ENCODE data around the gene ARID3A. TPM values are rescaled to one million over a fixed set of nuclear protein-coding genes. Genes with fewer than 3 reads are reported as not detected.
A peak's percentile ranks its signal among the peaks of the same experiment; 100 is the strongest.

Gene ARID3A
- total and polyA plus RNA-seq, 2 donors = 4.4 to 8.8 TPM

- peaks cover 3 to 24% of the 10 kb centered on the region in 2 donors for H3K4me1 ChIP-seq (ENCODE audit: control insufficient read depth in 2 of 2, insufficient read depth in 2 of 2, low read length in 2 of 2)
- peak in 3 of 9 donors; percentile 43 to 65 (median 52) for DNase-seq (ENCODE audit: low read depth in 6 of 9, low spot score in 9 of 9)
These were observed 935 bp downstream of the ARID3A start for GRCh38 chr19:926589-927350.

GRCh38 chr19:927351-927779 is 1.5 kb downstream of the ARID3A start:
- no peaks in the 10 kb centered on the region for H3K9me3 ChIP-seq (ENCODE audit: control insufficient read depth in 2 of 2, insufficient read depth in 1 of 2, low read length in 1 of 2)
- no peak overlapping the region for H3K27ac ChIP-seq (ENCODE audit: low read depth in 1 of 2, low read length in 1 of 2)
- WGBS = 35% methylated on average over 15 of the region's 15 CpGs
- peaks cover 0 to 19% of the 10 kb centered on the region in 2 donors for H3K27me3 ChIP-seq (ENCODE audit: control insufficient read depth in 2 of 2, insufficient read depth in 1 of 2, low read length in 1 of 2)
- H3K36me3 ChIP-seq (ENCODE audit: control insufficient read depth in 2 of 2, insufficient read depth in 2 of 2, low read length in 1 of 2) = peaks cover 7 to 24% of the 10 kb centered on the region in 2 donors
- H3K4me1 ChIP-seq (ENCODE audit: control insufficient read depth in 2 of 2, insufficient read depth in 2 of 2, low read length in 2 of 2) = peaks cover 7 to 29% of the 10 kb centered on the region in 2 donors
- peak overlapping the region; percentile 91 to 95 for H3K4me3 ChIP-seq (ENCODE audit: low read length in 2 of 2)
- DNase-seq (ENCODE audit: low read depth in 6 of 9, low spot score in 9 of 9) = no peak

More at GRCh38 chr19:926589-927350, 935 bp downstream of the ARID3A start:
- H3K27me3 ChIP-seq (ENCODE audit: control insufficient read depth in 2 of 2, insufficient read depth in 1 of 2, low read length in 1 of 2) = peaks cover 0 to 19% of the 10 kb centered on the region in 2 donors
- WGBS = 2% methylated on average over 52 of the region's 52 CpGs
- peak overlapping the region; percentile 5 to 53 for H3K27ac ChIP-seq (ENCODE audit: low read depth in 1 of 2, low read length in 1 of 2)
- H3K4me3 ChIP-seq (ENCODE audit: low read length in 2 of 2) = peak overlapping the region; percentile 91 to 95
- peaks cover 6 to 18% of the 10 kb centered on the region in 2 donors for H3K36me3 ChIP-seq (ENCODE audit: control insufficient read depth in 2 of 2, insufficient read depth in 2 of 2, low read length in 1 of 2)
- no peaks in the 10 kb centered on the region for H3K9me3 ChIP-seq (ENCODE audit: control insufficient read depth in 2 of 2, insufficient read depth in 1 of 2, low read length in 1 of 2)

GRCh38 chr19:927780-928401 is 2.1 kb downstream of the ARID3A start:
- no peak overlapping the region for H3K27ac ChIP-seq (ENCODE audit: low read depth in 1 of 2, low read length in 1 of 2)
- WGBS = 96% methylated on average over 12 of the region's 12 CpGs
- peaks cover 13 to 34% of the 10 kb centered on the region in 2 donors for H3K4me1 ChIP-seq (ENCODE audit: control insufficient read depth in 2 of 2, insufficient read depth in 2 of 2, low read length in 2 of 2)
- no peaks in the 10 kb centered on the region for H3K9me3 ChIP-seq (ENCODE audit: control insufficient read depth in 2 of 2, insufficient read depth in 1 of 2, low read length in 1 of 2)
- peaks cover 7 to 24% of the 10 kb centered on the region in 2 donors for H3K36me3 ChIP-seq (ENCODE audit: control insufficient read depth in 2 of 2, insufficient read depth in 2 of 2, low read length in 1 of 2)
- peaks cover 0 to 16% of the 10 kb centered on the region in 2 donors for H3K27me3 ChIP-seq (ENCODE audit: control insufficient read depth in 2 of 2, insufficient read depth in 1 of 2, low read length in 1 of 2)
- H3K4me3 ChIP-seq (ENCODE audit: low read length in 2 of 2) = no peak overlapping the region
- no peak for DNase-seq (ENCODE audit: low read depth in 6 of 9, low spot score in 9 of 9)

- no peak for DNase-seq (ENCODE audit: low read depth in 6 of 9, low spot score in 9 of 9)
- Histone ChIP-seq H3K36me3 (ENCODE audit: control insufficient read depth in 2 of 2, insufficient read depth in 2 of 2, low read length in 1 of 2) (peaks cover 7 to 24% of the 10 kb centered on the region in 2 donors), H3K4me3 (ENCODE audit: low read length in 2 of 2) (no peak overlapping the region), H3K9me3 (ENCODE audit: control insufficient read depth in 2 of 2, insufficient read depth in 1 of 2, low read length in 1 of 2) (no peaks in the 10 kb centered on the region), H3K27ac (ENCODE audit: low read depth in 1 of 2, low read length in 1 of 2) (no peak overlapping the region), H3K4me1 (ENCODE audit: control insufficient read depth in 2 of 2, insufficient read depth in 2 of 2, low read length in 2 of 2) (peaks cover 18 to 42% of the 10 kb centered on the region in 2 donors), H3K27me3 (ENCODE audit: control insufficient read depth in 2 of 2, insufficient read depth in 1 of 2, low read length in 1 of 2) (peaks cover 0 to 11% of the 10 kb centered on the region in 2 donors)
- WGBS = 97% methylated on average over 18 of the region's 18 CpGs
These were observed 2.8 kb downstream of the ARID3A start for GRCh38 chr19:928471-929202.

GRCh38 chr19:929203-929890 is 3.5 kb downstream of the ARID3A start:
- H3K27ac ChIP-seq (ENCODE audit: low read depth in 1 of 2, low read length in 1 of 2) = no peak overlapping the region
- peaks cover 18 to 42% of the 10 kb centered on the region in 2 donors for H3K4me1 ChIP-seq (ENCODE audit: control insufficient read depth in 2 of 2, insufficient read depth in 2 of 2, low read length in 2 of 2)
- no peak for DNase-seq (ENCODE audit: low read depth in 6 of 9, low spot score in 9 of 9)
- 97% methylated on average over 51 of the region's 51 CpGs for WGBS
- H3K27me3 ChIP-seq (ENCODE audit: control insufficient read depth in 2 of 2, insufficient read depth in 1 of 2, low read length in 1 of 2) = peaks cover 0 to 6% of the 10 kb centered on the region in 2 donors
- peaks cover 7 to 24% of the 10 kb centered on the region in 2 donors for H3K36me3 ChIP-seq (ENCODE audit: control insufficient read depth in 2 of 2, insufficient read depth in 2 of 2, low read length in 1 of 2)
- no peaks in the 10 kb centered on the region for H3K9me3 ChIP-seq (ENCODE audit: control insufficient read depth in 2 of 2, insufficient read depth in 1 of 2, low read length in 1 of 2)
- no peak overlapping the region for H3K4me3 ChIP-seq (ENCODE audit: low read length in 2 of 2)

GRCh38 chr19:929891-930258 is 4.0 kb downstream of the ARID3A start:
- H3K9me3 ChIP-seq (ENCODE audit: control insufficient read depth in 2 of 2, insufficient read depth in 1 of 2, low read length in 1 of 2) = no peaks in the 10 kb centered on the region
- H3K36me3 ChIP-seq (ENCODE audit: control insufficient read depth in 2 of 2, insufficient read depth in 2 of 2, low read length in 1 of 2) = peaks cover 9 to 24% of the 10 kb centered on the region in 2 donors
- 96% methylated on average over 6 of the region's 6 CpGs for WGBS
- no peak overlapping the region for H3K4me3 ChIP-seq (ENCODE audit: low read length in 2 of 2)
- peaks cover 18 to 43% of the 10 kb centered on the region in 2 donors for H3K4me1 ChIP-seq (ENCODE audit: control insufficient read depth in 2 of 2, insufficient read depth in 2 of 2, low read length in 2 of 2)
- H3K27me3 ChIP-seq (ENCODE audit: control insufficient read depth in 2 of 2, insufficient read depth in 1 of 2, low read length in 1 of 2) = peaks cover 0 to 1% of the 10 kb centered on the region in 2 donors
- no peak for DNase-seq (ENCODE audit: low read depth in 6 of 9, low spot score in 9 of 9)
- H3K27ac ChIP-seq (ENCODE audit: low read depth in 1 of 2, low read length in 1 of 2) = no peak overlapping the region

GRCh38 chr19:931860-932647 is 6.2 kb downstream of the ARID3A start:
- Histone ChIP-seq H3K4me1 (ENCODE audit: control insufficient read depth in 2 of 2, insufficient read depth in 2 of 2, low read length in 2 of 2) (peaks cover 15 to 41% of the 10 kb centered on the region in 2 donors), H3K9me3 (ENCODE audit: control insufficient read depth in 2 of 2, insufficient read depth in 1 of 2, low read length in 1 of 2) (peaks cover 0 to 6% of the 10 kb centered on the region in 2 donors), H3K36me3 (ENCODE audit: control insufficient read depth in 2 of 2, insufficient read depth in 2 of 2, low read length in 1 of 2) (peaks cover 21 to 24% of the 10 kb centered on the region in 2 donors), H3K27me3 (ENCODE audit: control insufficient read depth in 2 of 2, insufficient read depth in 1 of 2, low read length in 1 of 2) (no peaks in the 10 kb centered on the region), H3K4me3 (ENCODE audit: low read length in 2 of 2) (no peak overlapping the region), H3K27ac (ENCODE audit: low read depth in 1 of 2, low read length in 1 of 2) (no peak overlapping the region)
- DNase-seq (ENCODE audit: low read depth in 6 of 9, low spot score in 9 of 9) = no peak
- 73% methylated on average over 32 of the region's 32 CpGs for WGBS
